Osteoblast (primary cell): ENCODE results near the gene LMX1A. TPM values are rescaled to one million over a fixed set of nuclear protein-coding genes. Genes with fewer than 3 reads are reported as not detected.

Experiments
- DNase-seq: peaks from one replicate; pipeline ENCODE4 v3.0.0; 2011; ENCODE audit warnings: low spot score, mixed read lengths; ENCODE audit not compliant: insufficient read length; ENCODE audit errors: missing footprints
- H2AFZ ChIP-seq: 2 replicates; pipeline ENCODE4 v1.6.0; 2011; ENCODE audit warnings: mild to moderate bottlenecking, low read length
- H3K27ac ChIP-seq: 2 replicates; pipeline ENCODE4 v1.5.1; 2011; ENCODE audit warnings: mild to moderate bottlenecking, low read depth, low read length, moderate library complexity
- H3K27me3 ChIP-seq: 2 replicates; pipeline ENCODE4 v1.6.0; 2012; ENCODE audit warnings: mild to moderate bottlenecking, control low read depth, inconsistent platforms, low read length, moderate library complexity; ENCODE audit not compliant: insufficient read depth
- H3K36me3 ChIP-seq: 2 replicates; pipeline ENCODE4 v1.5.1; 2011; ENCODE audit warnings: mild to moderate bottlenecking, low read length, control low read depth, moderate library complexity; ENCODE audit not compliant: insufficient read depth
- H3K4me1 ChIP-seq: 2 replicates; pipeline ENCODE4 v1.5.1; 2011; ENCODE audit warnings: mild to moderate bottlenecking, low read length, control low read depth, moderate library complexity; ENCODE audit not compliant: insufficient read depth
- H3K4me2 ChIP-seq: 2 replicates; pipeline ENCODE4 v1.6.0; 2011; ENCODE audit warnings: mild to moderate bottlenecking, low read length; ENCODE audit not compliant: insufficient read depth
- H3K4me3 ChIP-seq: fragments of 200-600 bp; sonication (generic); 3 replicates; pipeline ENCODE4 v1.5.1; 2012; ENCODE audit warnings: mild to moderate bottlenecking, low read length, inconsistent platforms; ENCODE audit not compliant: insufficient read depth
- H3K79me2 ChIP-seq: 2 replicates; pipeline ENCODE4 v1.6.0; 2012; ENCODE audit warnings: mild to moderate bottlenecking, low read length, control low read depth, inconsistent platforms; ENCODE audit not compliant: insufficient read depth
- H3K9me3 ChIP-seq: 2 replicates; pipeline ENCODE4 v1.5.1; 2011; ENCODE audit warnings: low read depth, low read length, control low read depth
- H4K20me1 ChIP-seq: 2 replicates; pipeline ENCODE4 v1.6.0; 2012; ENCODE audit warnings: mild to moderate bottlenecking, low read length, control low read depth; ENCODE audit not compliant: insufficient read depth
- total RNA-seq: library from RNA; depleted of rRNA; stranded (reverse); fragments of >200 nt; gene quantifications from 2 replicates; pipeline ENCODE4 v1.2.3, GENCODE V29; 2012
- TF ChIP-seq, protein P1 (sequence below): IDR thresholded peaks from 2 replicates; pipeline ENCODE4 v1.5.1; 2011; ENCODE audit warnings: mild to moderate bottlenecking, low read depth, low read length, moderate library complexity; ENCODE audit errors: extremely low read depth

Gene LMX1A
- total RNA-seq, 1 donor = not detected

- Histone ChIP-seq H3K4me3 (no peak overlapping the region), H3K4me2 (no peak overlapping the region), H3K36me3 (no peaks in the 10 kb centered on the region), H3K79me2 (no peaks in the 10 kb centered on the region), H2AFZ (no peak overlapping the region), H3K27ac (no peak overlapping the region), H3K27me3 (no peaks in the 10 kb centered on the region), H3K4me1 (no peaks in the 10 kb centered on the region), H3K9me3 (no peaks in the 10 kb centered on the region), H4K20me1 (no peaks in the 10 kb centered on the region)
- TF ChIP-seq, protein P1, sequence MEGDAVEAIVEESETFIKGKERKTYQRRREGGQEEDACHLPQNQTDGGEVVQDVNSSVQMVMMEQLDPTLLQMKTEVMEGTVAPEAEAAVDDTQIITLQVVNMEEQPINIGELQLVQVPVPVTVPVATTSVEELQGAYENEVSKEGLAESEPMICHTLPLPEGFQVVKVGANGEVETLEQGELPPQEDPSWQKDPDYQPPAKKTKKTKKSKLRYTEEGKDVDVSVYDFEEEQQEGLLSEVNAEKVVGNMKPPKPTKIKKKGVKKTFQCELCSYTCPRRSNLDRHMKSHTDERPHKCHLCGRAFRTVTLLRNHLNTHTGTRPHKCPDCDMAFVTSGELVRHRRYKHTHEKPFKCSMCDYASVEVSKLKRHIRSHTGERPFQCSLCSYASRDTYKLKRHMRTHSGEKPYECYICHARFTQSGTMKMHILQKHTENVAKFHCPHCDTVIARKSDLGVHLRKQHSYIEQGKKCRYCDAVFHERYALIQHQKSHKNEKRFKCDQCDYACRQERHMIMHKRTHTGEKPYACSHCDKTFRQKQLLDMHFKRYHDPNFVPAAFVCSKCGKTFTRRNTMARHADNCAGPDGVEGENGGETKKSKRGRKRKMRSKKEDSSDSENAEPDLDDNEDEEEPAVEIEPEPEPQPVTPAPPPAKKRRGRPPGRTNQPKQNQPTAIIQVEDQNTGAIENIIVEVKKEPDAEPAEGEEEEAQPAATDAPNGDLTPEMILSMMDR = no peak
- no peak for DNase-seq
These were observed 177.2 kb downstream of the LMX1A start for GRCh38 chr1:165179306-165179705.

DNA sequence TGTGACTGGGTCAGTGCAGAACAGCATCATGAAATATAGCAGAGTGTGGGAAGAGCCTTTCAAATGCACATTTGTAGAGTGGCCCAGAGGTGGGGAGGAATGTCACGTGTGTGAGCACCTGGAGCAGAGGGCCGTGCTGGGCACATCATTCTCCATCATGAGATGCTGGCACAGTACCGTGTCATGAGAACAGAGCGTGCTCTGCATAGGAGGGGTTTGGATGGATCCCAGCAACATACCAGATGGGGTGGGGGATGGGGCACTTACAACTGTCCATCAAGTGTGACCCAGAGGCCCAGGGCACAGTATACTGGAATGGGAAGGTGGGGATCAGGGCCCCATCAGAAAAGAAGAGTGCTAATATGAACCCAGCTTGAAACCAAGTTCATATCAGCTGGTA is 182.0 kb downstream of the LMX1A start:
- Histone ChIP-seq H3K9me3 (no peaks in the 10 kb centered on the region), H3K4me2 (no peak overlapping the region), H3K27ac (no peak overlapping the region), H3K36me3 (no peaks in the 10 kb centered on the region), H3K79me2 (no peaks in the 10 kb centered on the region), H3K4me1 (no peaks in the 10 kb centered on the region), H2AFZ (no peak overlapping the region), H4K20me1 (no peaks in the 10 kb centered on the region), H3K4me3 (no peak overlapping the region), H3K27me3 (no peaks in the 10 kb centered on the region)
- TF ChIP-seq, protein P1 = no peak
- DNase-seq = no peak

DNA sequence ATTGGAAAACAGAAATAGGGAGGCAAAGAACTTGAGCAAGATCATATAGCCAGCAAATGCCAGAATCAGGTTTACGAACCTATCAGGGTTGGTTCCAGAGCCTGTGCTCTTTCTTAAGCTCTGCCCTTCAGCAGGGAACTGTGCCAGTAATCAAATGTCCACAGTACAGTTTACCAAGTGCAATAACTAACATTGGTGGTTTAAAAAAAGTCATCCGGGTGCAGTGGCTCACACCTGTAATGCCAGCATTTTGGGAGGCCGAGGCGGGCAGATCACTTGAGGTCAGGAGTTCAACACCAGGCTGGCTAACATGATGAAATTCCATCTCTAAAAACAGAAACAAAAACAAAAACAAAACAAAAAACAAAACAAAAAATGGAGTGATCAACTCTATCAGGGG is 182.7 kb downstream of the LMX1A start:
- H3K4me1 ChIP-seq = no peaks in the 10 kb centered on the region
- H3K27ac ChIP-seq = no peak overlapping the region
- H3K27me3 ChIP-seq = no peaks in the 10 kb centered on the region
- H3K36me3 ChIP-seq = no peaks in the 10 kb centered on the region
- H3K4me3 ChIP-seq = no peak overlapping the region
- H2AFZ ChIP-seq = no peak overlapping the region
- no peak for DNase-seq
- H3K79me2 ChIP-seq = no peaks in the 10 kb centered on the region
- H3K4me2 ChIP-seq = no peak overlapping the region
- H3K9me3 ChIP-seq = no peaks in the 10 kb centered on the region
- H4K20me1 ChIP-seq = no peaks in the 10 kb centered on the region
- TF ChIP-seq, protein P1 = no peak

GRCh38 chr1:165173409-165173808 is 183.1 kb downstream of the LMX1A start:
- DNase-seq = no peak
- H3K4me1 ChIP-seq = no peaks in the 10 kb centered on the region
- no peak overlapping the region for H3K4me3 ChIP-seq
- H3K4me2 ChIP-seq = no peak overlapping the region
- H2AFZ ChIP-seq = no peak overlapping the region
- no peaks in the 10 kb centered on the region for H3K27me3 ChIP-seq
- no peaks in the 10 kb centered on the region for H3K9me3 ChIP-seq
- no peaks in the 10 kb centered on the region for H4K20me1 ChIP-seq
- H3K36me3 ChIP-seq = no peaks in the 10 kb centered on the region
- no peaks in the 10 kb centered on the region for H3K79me2 ChIP-seq
- no peak overlapping the region for H3K27ac ChIP-seq
- TF ChIP-seq, protein P1 = no peak
